AG10803 (cell line): ENCODE measurements around the gene WDFY4.

Experiments used
- DNase-seq: peaks from one replicate; pipeline ENCODE4 v3.0.0; 2010; ENCODE audit warnings: low read depth
- H3K4me3 ChIP-seq: 2 replicates; pipeline ENCODE4 v1.5.1; 2011; ENCODE audit warnings: mild to moderate bottlenecking, low read length, control low read depth
- TF ChIP-seq, protein P1 (sequence below): conservative IDR thresholded peaks from 2 replicates; pipeline ENCODE4 v1.5.1; 2011; ENCODE audit warnings: mild to moderate bottlenecking, low read length, control low read depth, inconsistent platforms

The WDFY4 gene

DNA sequence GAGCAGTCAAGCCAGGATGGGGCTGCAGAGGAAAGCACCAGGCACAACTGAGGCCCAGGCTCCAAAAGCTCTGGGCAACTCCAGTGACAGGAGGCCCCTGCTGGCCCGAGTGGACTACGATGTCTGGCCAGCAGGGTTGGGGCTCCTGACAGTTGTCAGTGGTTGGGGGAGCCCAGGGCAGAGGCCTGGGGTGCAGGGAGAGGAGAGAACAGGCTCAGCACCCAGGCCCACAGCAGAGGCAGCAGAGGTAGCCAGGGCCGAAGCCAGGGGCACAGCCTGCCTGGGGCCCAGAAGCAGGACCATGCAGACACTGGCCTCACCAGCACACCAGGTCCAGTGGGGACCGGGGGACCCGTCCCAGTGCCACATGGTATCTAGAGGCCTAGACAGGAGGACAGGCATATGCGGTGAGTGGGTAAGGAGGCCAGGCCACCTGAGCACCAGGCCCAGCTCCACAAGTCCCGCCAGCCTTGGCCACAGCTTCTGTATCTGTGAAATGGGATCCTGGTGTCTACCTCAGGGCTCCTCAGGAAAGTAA lies 301.0 kb downstream of the WDFY4 start:
- no peak for DNase-seq
- TF ChIP-seq, protein P1, sequence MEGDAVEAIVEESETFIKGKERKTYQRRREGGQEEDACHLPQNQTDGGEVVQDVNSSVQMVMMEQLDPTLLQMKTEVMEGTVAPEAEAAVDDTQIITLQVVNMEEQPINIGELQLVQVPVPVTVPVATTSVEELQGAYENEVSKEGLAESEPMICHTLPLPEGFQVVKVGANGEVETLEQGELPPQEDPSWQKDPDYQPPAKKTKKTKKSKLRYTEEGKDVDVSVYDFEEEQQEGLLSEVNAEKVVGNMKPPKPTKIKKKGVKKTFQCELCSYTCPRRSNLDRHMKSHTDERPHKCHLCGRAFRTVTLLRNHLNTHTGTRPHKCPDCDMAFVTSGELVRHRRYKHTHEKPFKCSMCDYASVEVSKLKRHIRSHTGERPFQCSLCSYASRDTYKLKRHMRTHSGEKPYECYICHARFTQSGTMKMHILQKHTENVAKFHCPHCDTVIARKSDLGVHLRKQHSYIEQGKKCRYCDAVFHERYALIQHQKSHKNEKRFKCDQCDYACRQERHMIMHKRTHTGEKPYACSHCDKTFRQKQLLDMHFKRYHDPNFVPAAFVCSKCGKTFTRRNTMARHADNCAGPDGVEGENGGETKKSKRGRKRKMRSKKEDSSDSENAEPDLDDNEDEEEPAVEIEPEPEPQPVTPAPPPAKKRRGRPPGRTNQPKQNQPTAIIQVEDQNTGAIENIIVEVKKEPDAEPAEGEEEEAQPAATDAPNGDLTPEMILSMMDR = no peak
- H3K4me3 ChIP-seq = no peak overlapping the region

DNA sequence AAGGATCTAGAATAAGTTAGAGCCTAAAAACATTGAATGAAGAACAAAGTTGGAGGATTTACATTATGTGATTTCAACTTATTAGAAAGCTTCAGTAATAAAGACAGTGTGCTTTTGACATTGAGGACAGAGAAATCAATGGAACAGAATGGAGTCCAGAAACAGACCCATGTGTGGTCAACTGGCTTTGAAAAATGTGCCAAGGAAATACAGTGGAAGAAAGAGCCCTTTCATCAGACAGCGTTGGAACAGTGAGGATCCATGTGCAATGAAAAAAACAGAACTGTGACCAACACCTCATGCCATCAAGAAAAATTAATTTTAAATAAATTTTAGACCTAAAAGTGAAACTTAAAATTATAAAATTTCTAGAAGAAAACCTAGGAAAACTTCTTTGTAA lies 305.6 kb downstream of the WDFY4 start:
- TF ChIP-seq, protein P1 = no peak
- no peak overlapping the region for H3K4me3 ChIP-seq
- DNase-seq = no peak

DNA sequence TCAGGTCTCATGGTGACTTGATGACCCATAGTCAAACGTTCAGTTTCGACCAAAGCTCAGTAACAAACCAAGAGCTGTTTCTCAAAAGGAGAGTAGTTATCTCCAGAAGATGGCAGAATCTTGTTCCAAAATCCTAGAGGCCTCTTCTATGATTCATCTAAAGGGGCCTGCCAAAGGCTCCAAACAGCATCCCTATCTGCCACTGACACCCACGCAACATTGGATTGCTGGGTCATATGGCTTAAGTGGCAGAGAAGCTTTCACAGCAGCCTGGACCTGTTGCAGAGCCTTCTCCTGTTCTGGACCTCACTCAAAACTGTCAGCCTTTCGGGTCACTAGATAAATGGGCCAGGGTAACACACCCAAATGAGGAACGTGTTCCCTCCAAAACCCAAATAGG lies 309.0 kb downstream of the WDFY4 start:
- DNase-seq = no peak
- TF ChIP-seq, protein P1 = no peak
- no peak overlapping the region for H3K4me3 ChIP-seq

DNA sequence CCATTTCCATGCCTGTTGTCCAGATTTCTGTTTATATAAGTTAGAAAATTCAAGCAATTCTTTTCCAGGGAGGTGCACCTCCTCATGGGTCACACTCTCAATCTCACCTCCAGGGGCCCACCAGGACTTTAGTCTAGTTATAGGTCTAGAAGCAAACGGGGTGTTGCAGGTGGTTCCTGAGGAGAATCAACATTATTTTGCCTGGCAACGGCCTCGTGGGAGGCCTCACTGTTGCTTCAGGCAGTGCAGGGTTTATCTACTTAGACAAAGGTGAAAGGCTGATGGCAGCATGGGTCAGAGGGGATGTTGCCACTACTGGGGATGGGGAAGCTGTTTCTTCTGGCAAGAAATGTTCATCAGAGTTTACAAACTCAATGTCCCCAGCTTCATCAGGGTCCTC lies 311.7 kb downstream of the WDFY4 start:
- no peak overlapping the region for H3K4me3 ChIP-seq
- no peak for DNase-seq
- TF ChIP-seq, protein P1 = no peak

DNA sequence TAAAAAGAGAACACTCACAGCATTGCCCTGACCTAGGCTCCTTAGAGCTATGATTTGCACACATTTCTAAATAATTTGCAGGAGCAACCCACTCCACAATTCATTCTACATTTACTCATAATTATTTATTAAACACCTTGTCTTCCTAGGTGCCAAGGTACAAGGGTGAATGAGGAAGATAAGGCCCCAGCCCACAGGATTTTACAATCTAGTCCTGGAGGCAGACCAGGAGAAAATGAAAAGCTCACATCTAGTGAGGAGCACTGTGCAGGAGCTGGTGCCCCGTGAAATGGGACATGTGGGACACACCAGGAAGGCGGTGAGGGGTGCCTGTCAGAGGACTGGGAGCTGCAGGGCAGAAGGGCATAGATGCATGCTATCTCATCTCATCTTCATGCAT lies 314.7 kb downstream of the WDFY4 start:
- TF ChIP-seq, protein P1 = no peak
- no peak overlapping the region for H3K4me3 ChIP-seq
- no peak for DNase-seq

DNA sequence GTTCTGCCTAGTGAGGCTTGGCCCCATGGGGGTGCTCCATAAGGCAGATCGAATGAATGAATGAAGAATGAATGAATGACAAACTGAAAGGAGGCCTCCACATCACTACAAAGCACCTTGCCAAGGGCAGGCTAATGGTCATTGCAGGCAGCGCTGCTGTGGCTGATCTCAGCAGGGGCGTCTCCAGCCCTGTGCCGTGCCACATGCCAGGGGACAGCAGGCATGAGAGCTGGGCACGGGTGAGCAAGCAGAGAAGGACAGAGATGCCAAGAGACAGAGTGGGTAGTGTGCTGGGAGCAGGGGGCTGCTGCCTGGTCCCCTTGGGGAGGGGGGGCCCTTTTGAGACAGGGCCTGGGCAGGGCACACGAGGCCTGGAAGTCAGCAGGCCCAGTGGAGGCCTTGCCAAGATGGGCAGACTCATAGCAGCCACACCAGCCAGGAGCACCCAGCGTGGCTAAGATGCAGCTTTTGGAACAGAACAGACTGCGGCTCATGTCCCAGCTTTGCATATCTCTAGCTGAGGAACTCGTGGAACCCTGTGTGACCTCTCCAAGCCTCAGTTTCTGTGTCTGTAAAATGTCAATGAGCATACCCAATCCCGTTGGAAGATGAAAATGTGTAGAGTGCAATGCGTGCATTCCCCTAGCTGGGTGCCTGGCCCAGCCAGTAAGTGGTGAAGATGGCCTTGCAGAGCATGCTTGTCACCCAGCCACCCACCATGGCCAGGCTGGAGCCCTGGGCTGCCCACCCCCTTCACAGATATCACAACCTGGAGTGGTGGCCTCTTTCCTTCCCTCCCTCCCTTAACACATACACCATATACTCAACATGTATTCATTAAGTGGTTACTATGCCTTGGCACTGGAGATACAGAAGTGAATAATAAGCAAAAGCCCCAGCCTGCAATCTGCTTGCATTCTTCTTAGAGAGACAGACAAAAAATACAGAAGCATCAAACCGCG lies 316.0 kb downstream of the WDFY4 start:
- no peak overlapping the region for H3K4me3 ChIP-seq
- DNase-seq = no peak
- TF ChIP-seq, protein P1 = no peak

DNA sequence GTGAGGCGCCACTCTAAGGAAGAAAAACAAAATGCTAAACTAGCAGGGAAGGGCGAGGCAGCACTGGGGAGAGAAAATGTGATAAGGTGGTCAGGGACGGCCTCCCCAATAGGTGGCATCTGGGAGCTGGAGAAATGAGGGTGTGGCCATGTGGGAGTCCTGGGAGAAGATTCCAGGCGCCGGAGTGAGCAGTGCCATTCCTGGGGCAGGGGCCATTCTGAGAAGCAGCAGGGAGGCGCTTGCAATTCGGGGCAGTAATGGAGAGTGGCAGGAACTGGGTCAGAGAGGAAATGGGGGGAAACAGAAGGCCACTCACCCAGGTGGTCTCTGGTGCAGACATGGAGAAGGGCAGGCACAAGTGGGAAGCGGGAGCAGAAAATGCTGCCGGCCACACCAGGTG lies 316.7 kb downstream of the WDFY4 start:
- TF ChIP-seq, protein P1 = no peak
- H3K4me3 ChIP-seq = no peak overlapping the region
- DNase-seq = no peak
